ENCODE results near the gene DPH5. TPM values are rescaled to one million over a fixed set of nuclear protein-coding genes. Genes with fewer than 3 reads are reported as not detected.
"Not testable (repeated sequence)": the region's sequence is repeated elsewhere in the genome, so short reads cannot be mapped to it uniquely, and the experiment has no call there.

DPH5 gene
- total and polyA plus RNA-seq, 10 of the 15 experiments (the other 5 are each of a cell fraction or from before 2014, with no cell fraction given), result 44.1 to 95.7 (median 66.4) TPM

- peaks cover 3 to 16% of the 10 kb centered on the region in 2 experiments; a peak in 3 of 4 replicates for H3K36me3 ChIP-seq (ENCODE audit: control insufficient read depth in 2 of 2, insufficient read depth in 2 of 2, low read length in 1 of 2)
- FAIRE-seq, result no peak
- H3K9ac ChIP-seq (ENCODE audit: control insufficient read depth, insufficient read depth, low read length), result no peak overlapping the region
- TF ChIP-seq SUPT20H (IDR thresholded peaks at IDR 0.05; ENCODE audit: borderline replicate concordance, control insufficient read depth, low read depth, low read length) (no peak), NRF1 (conservative IDR thresholded peaks at IDR 0.05; ENCODE audit: low read depth, low read length) (no peak)
- DNase-seq (ENCODE audit: low read depth, low spot score), result no peak
- no peak overlapping the region for H3K4me3 ChIP-seq
- 100% methylated on average over 2 of the region's 2 CpGs for WGBS (ENCODE audit: insufficient coverage, insufficient replicate concordance, low lambda C conversion rate, missing lambda C conversion rate)
- no peak overlapping the region for H2AFZ ChIP-seq (ENCODE audit: control insufficient read depth, low read depth, low read length)
- in situ Hi-C loops (cut with MboI), result no loop called here
- BruUV-seq (replicated peaks), result no TSS peak
- no peaks in the 10 kb centered on the region for H3K27me3 ChIP-seq (replicated peaks in 1 of 2; ENCODE audit: control insufficient read depth in 2 of 2, insufficient read depth in 2 of 2, low read length in 1 of 2)
- no peaks in the 10 kb centered on the region for H4K20me1 ChIP-seq (ENCODE audit: control insufficient read depth, insufficient read depth)
- H3K27ac ChIP-seq (ENCODE audit: control insufficient read depth, insufficient read depth), result no peak overlapping the region
- no peaks in the 10 kb centered on the region; the same call in 2 of the 3 replicates for H3K9me3 ChIP-seq (replicated peaks; ENCODE audit: control insufficient read depth, insufficient read depth, low read length)
- intact Hi-C loops (cut with micrococcal nuclease; ENCODE audit: unreplicated experiment), result no loop called here
- H3K4me1 ChIP-seq (ENCODE audit: control insufficient read depth, insufficient read depth, low read length), result peaks cover 9% of the 10 kb centered on the region
- no peak for ATAC-seq
- SMC1A ChIA-PET (ENCODE audit: uncharacterized antibody, unreplicated experiment), result interaction anchor here (1.2 to 1.3 kb wide), 2 partner anchors 11 to 46 kb away, joined by 3 to 4 read pairs; no protein-coding TSS in a partner anchor
- H3K4me2 ChIP-seq (ENCODE audit: control insufficient read depth, insufficient read depth), result no peak overlapping the region
- POLR2A ChIA-PET, result interaction anchor here (1.2 kb wide), 1 partner anchor 557 kb away, joined by 3 read pairs; no protein-coding TSS in a partner anchor
- RAD21 ChIA-PET (ENCODE audit: unreplicated experiment), result interaction anchor here (0.6 to 1.1 kb wide), 2 partner anchors 14 to 334 kb away, joined by 3 read pairs; no protein-coding TSS in a partner anchor
- no peaks in the 10 kb centered on the region for H3K79me2 ChIP-seq (ENCODE audit: control insufficient read depth, insufficient read depth, low read length)
- CTCF ChIA-PET, result interaction anchor here (1.1 kb wide), 1 partner anchor 334 kb away, joined by 6 read pairs; no protein-coding TSS in a partner anchor
These were observed 71.4 kb downstream of the DPH5 start for GRCh38 chr1:100953960-100954730.

GRCh38 chr1:100952970-100953369 is 72.6 kb downstream of the DPH5 start:
- H3K4me1 ChIP-seq (ENCODE audit: control insufficient read depth, insufficient read depth, low read length); BruUV-seq (replicated peaks); H2AFZ ChIP-seq (ENCODE audit: control insufficient read depth, low read depth, low read length); H3K9me3 ChIP-seq (replicated peaks; ENCODE audit: control insufficient read depth, insufficient read depth, low read length); H4K20me1 ChIP-seq (ENCODE audit: control insufficient read depth, insufficient read depth); H3K27ac ChIP-seq (ENCODE audit: control insufficient read depth, insufficient read depth); intact Hi-C loops (cut with micrococcal nuclease; ENCODE audit: unreplicated experiment); H3K79me2 ChIP-seq (ENCODE audit: control insufficient read depth, insufficient read depth, low read length); FAIRE-seq; H3K9ac ChIP-seq (ENCODE audit: control insufficient read depth, insufficient read depth, low read length); H3K4me2 ChIP-seq (ENCODE audit: control insufficient read depth, insufficient read depth); H3K27me3 ChIP-seq (replicated peaks in 1 of 2; ENCODE audit: control insufficient read depth in 2 of 2, insufficient read depth in 2 of 2, low read length in 1 of 2); H3K4me3 ChIP-seq; in situ Hi-C loops (cut with MboI); ATAC-seq; POLR2A ChIA-PET; RAD21 ChIA-PET (ENCODE audit: unreplicated experiment); DNase-seq (ENCODE audit: low read depth, low spot score): not testable (repeated sequence)
- H3K36me3 ChIP-seq (ENCODE audit: control insufficient read depth in 2 of 2, insufficient read depth in 2 of 2, low read length in 1 of 2), result peaks cover 3 to 16% of the 10 kb centered on the region in 2 experiments; a peak in 3 of 4 replicates
- ChIA-PET SMC1A (ENCODE audit: uncharacterized antibody, unreplicated experiment) (interaction anchor here (0.8 to 1.3 kb wide), 3 partner anchors 10 to 308 kb away, joined by 3 to 4 read pairs (median 3); no protein-coding TSS in a partner anchor), CTCF (interaction anchor here (1.1 kb wide), 1 partner anchor 336 kb away, joined by 6 read pairs; no protein-coding TSS in a partner anchor)
- WGBS (ENCODE audit: insufficient coverage, insufficient replicate concordance, low lambda C conversion rate, missing lambda C conversion rate), result 89% methylated on average over 1 of the region's 1 CpG

Measured in GM12878 (cell line).